Esophagus squamous epithelium (tissue), 5 donors: ENCODE data around the gene BTBD10. TPM values are rescaled to one million over a fixed set of nuclear protein-coding genes. Genes with fewer than 3 reads are reported as not detected.

Experiments used
- DNase-seq: peaks from one replicate; lab custom pipeline; 2025; lab: John Stamatoyannopoulos, UW
- H3K27ac ChIP-seq, 4 donors: fragments of 200-600 bp; sonication (generic); one replicate each; pipeline ENCODE4 v1.5.1; 2016 to 2019; ENCODE audit warnings: mild to moderate bottlenecking in 1 of 4
- H3K27me3 ChIP-seq, 4 donors: fragments of 200-600 bp; sonication (generic); 1 replicate in 3 of 4; 2 replicates in 1 of 4; pipeline versions ENCODE4 v1.5.1 to v1.6.0; 2017 to 2021; ENCODE audit warnings: antibody characterized with exemption in 1 of 4
- H3K36me3 ChIP-seq, 3 donors: fragments of 200-600 bp; sonication (generic); one replicate each; pipeline ENCODE4 v1.5.1; 2016 to 2019
- H3K4me1 ChIP-seq, 3 donors: fragments of 200-600 bp; sonication (generic); one replicate each; pipeline ENCODE4 v1.5.1; 2017 to 2019
- H3K4me3 ChIP-seq, 4 donors: fragments of 200-600 bp; sonication (generic); 1 replicate in 3 of 4; 2 replicates in 1 of 4; pipeline ENCODE4 v1.5.1; 2016 to 2019; ENCODE audit warnings: mild to moderate bottlenecking in 2 of 4, moderate library complexity in 1 of 4
- H3K9me3 ChIP-seq, 3 donors: fragments of 200-600 bp; sonication (generic); one replicate each; pipeline ENCODE4 v1.5.1; 2016 to 2019
- CTCF ChIP-seq, 6 experiments: fragments of 450-650 bp in 4 of 6; fragments of 200-600 bp in 2 of 6; sonication (generic) in 2 of 6; IDR thresholded peaks; one replicate each; pipeline ENCODE4 v1.5.1; 2016 to 2019; ENCODE audit warnings: antibody characterized with exemption in 6 of 6, mild to moderate bottlenecking in 4 of 6, moderate library complexity in 4 of 6
- POLR2A ChIP-seq, 4 donors: fragments of 450-650 bp; IDR thresholded peaks; one replicate each; pipeline ENCODE4 v1.6.1; 2017; ENCODE audit warnings: antibody characterized with exemption in 4 of 4, mild to moderate bottlenecking in 4 of 4, moderate library complexity in 3 of 4
- WGBS, 2 donors: methylation state at CpG; one replicate each; pipeline ENCODE4 v1.1.5; 2018; 5-methylcytosine and 5-hydroxymethylcytosine counted together
- intact Hi-C: fragments of 100-400 bp; cut with DNase I; formaldehyde crosslinking; loops from one replicate; pipeline ENCODE4 v1.15.0; 2022
- total RNA-seq, 4 donors: library from RNA; depleted of rRNA; stranded (reverse); fragments of >200 nt; gene quantifications; one replicate each; pipeline ENCODE4 v1.1.0, GENCODE V29; 2016
- donor health status: DM: yes; HTN: yes; CAD: no.

BTBD10 gene
- total RNA-seq, 4 donors from 2014 or later: 45.3 to 56.7 (median 54.0) TPM

DNA sequence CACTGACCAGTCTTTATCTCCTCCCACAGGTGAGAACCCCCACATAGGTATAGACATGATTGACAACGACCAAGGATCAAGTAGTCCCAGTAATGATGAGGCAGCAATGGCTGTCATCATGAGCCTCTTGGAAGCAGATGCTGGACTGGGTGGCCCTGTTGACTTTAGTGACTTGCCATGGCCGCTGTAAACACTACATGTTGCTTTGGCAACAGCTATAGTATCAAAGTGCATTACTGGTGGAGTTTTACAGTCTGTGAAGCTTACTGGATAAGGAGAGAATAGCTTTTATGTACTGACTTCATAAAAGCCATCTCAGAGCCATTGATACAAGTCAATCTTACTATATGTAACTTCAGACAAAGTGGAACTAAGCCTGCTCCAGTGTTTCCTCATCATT is 76.5 kb downstream of the BTBD10 start:
- intact Hi-C loops: no loop called here
- peaks cover 0 to 95% (median 30%) of the 10 kb centered on the region in 3 donors for H3K36me3 ChIP-seq
- H3K4me1 ChIP-seq: no peaks in the 10 kb centered on the region
- H3K4me3 ChIP-seq: no peak overlapping the region
- no peaks in the 10 kb centered on the region for H3K27me3 ChIP-seq
- no peak for DNase-seq
- TF ChIP-seq POLR2A (IDR thresholded peaks at IDR 0.05): no peak
- no peak for TF ChIP-seq CTCF (IDR thresholded peaks at IDR 0.05)
- H3K27ac ChIP-seq: no peak overlapping the region
- 80 to 92% methylated on average over 2 of the region's 2 CpGs for WGBS, 2 donors
- H3K9me3 ChIP-seq: no peaks in the 10 kb centered on the region

- no peaks in the 10 kb centered on the region for H3K4me1 ChIP-seq
- intact Hi-C loops: no loop called here
- no peak for DNase-seq
- no peaks in the 10 kb centered on the region for H3K27me3 ChIP-seq
- TF ChIP-seq POLR2A (IDR thresholded peaks at IDR 0.05): no peak
- peak in 5 of 6 experiments; percentile 29 to 60 (median 44) for TF ChIP-seq CTCF (IDR thresholded peaks at IDR 0.05)
- no peak overlapping the region for H3K4me3 ChIP-seq
- no peaks in the 10 kb centered on the region for H3K9me3 ChIP-seq
- H3K27ac ChIP-seq: no peak overlapping the region
- peaks cover 0 to 95% (median 34%) of the 10 kb centered on the region in 3 donors for H3K36me3 ChIP-seq
- WGBS, 2 donors: 23 to 32% methylated on average over 4 of the region's 4 CpGs
Measured at GRCh38 chr11:13384908-13385640, 77.9 kb downstream of the BTBD10 start.

GRCh38 chr11:13382751-13383150 is 80.3 kb downstream of the BTBD10 start:
- peaks cover 4 to 95% (median 35%) of the 10 kb centered on the region in 3 donors for H3K36me3 ChIP-seq
- H3K9me3 ChIP-seq: no peaks in the 10 kb centered on the region
- H3K27ac ChIP-seq: no peak overlapping the region
- intact Hi-C loops: no loop called here
- no peak for DNase-seq
- H3K27me3 ChIP-seq: no peaks in the 10 kb centered on the region
- H3K4me1 ChIP-seq: no peaks in the 10 kb centered on the region
- H3K4me3 ChIP-seq: no peak overlapping the region
- TF ChIP-seq POLR2A (IDR thresholded peaks at IDR 0.05): no peak
- no peak for TF ChIP-seq CTCF (IDR thresholded peaks at IDR 0.05)
- WGBS, 2 donors: 74 to 98% methylated on average over 3 of the region's 3 CpGs

GRCh38 chr11:13380731-13381130 is 82.3 kb downstream of the BTBD10 start:
- Histone ChIP-seq H3K27ac (no peak overlapping the region), H3K27me3 (no peaks in the 10 kb centered on the region), H3K36me3 (peaks cover 4 to 95% (median 43%) of the 10 kb centered on the region in 3 donors), H3K4me1 (no peaks in the 10 kb centered on the region), H3K9me3 (no peaks in the 10 kb centered on the region), H3K4me3 (no peak overlapping the region)
- TF ChIP-seq CTCF (IDR thresholded peaks at IDR 0.05) (no peak), POLR2A (IDR thresholded peaks at IDR 0.05) (no peak)
- intact Hi-C loops: no loop called here
- WGBS, 2 donors: 93 to 100% methylated on average over 2 of the region's 2 CpGs
- DNase-seq: no peak

- no peaks in the 10 kb centered on the region for H3K27me3 ChIP-seq
- H3K36me3 ChIP-seq: peaks cover 15 to 100% (median 45%) of the 10 kb centered on the region in 3 donors
- no peaks in the 10 kb centered on the region for H3K4me1 ChIP-seq
- WGBS, 2 donors: 79 to 87% methylated on average over 2 of the region's 2 CpGs
- intact Hi-C loops: no loop called here
- H3K27ac ChIP-seq: no peak overlapping the region
- no peaks in the 10 kb centered on the region for H3K9me3 ChIP-seq
- TF ChIP-seq CTCF (IDR thresholded peaks at IDR 0.05) (no peak), POLR2A (IDR thresholded peaks at IDR 0.05) (no peak)
- no peak overlapping the region for H3K4me3 ChIP-seq
- no peak for DNase-seq
Measured at GRCh38 chr11:13378316-13378715, 84.7 kb downstream of the BTBD10 start.
